NCI-H446 (cell line): ENCODE measurements around the gene PTPN5.

Source experiments
- DNase-seq, 2 experiments: peaks; one replicate each; lab custom pipeline; 2025; lab: John Stamatoyannopoulos, UW

PTPN5 gene

DNA sequence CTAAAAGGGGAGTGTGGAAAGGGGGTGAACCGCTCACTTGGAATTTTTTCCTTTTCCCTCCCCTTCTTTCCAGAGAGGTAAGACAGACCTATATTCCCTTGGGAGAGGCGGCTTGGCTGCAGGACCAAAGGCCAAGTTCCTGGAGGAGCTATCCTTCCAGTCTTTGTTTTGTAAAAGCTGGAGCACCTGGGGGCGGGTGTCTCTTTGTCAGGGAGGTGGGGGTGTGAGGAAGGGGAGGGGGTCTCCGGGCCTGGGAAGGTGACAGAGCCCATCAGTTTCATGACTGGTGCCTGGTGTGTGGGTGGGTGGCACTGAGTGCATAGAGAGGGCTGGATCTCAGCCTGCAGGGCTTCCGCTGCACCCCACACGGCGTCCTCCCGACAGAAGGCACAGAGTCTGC is 18.5 kb downstream of the PTPN5 start:
- no peak for DNase-seq

- no peak for DNase-seq
Measured at GRCh38 chr11:18772211-18772610, 19.4 kb downstream of the PTPN5 start.

DNA sequence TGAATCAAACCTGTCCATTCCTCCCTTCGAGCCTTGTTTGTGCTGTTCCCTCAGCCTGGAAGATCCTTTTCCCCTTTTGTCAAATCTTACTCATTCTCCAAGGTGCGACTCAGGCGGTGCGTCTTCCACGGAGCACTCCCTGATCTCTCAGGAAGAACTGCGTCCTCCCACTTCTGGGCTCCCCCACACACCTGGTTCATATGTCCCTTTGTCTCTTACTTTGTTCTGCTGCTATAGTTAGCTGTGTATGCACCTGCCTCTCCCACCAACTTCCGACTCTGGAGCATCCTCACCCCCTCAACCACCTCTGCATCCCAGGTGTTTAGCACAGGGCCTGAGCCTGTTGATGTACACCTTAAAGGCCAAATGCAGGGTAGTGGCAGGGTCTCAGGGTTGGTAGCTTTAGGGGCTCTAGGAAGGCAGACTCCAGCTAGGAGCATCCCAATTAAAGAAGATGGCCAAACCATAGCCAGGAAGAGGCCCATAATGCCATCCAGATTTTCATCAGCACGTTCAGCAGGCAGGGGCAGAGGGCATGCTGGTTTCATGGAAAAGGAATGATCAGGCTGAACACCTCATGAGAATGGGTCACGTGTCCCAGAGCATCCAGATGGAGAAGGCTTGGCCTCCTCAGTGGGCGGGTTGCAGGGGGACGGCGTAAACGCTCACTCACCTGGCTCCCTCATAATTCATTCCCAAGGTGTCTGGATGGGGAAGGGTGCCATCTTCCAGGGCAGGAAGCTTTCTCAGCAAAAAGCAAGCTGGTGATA is 20.1 kb downstream of the PTPN5 start:
- no peak for DNase-seq

GRCh38 chr11:18770479-18771125 is 21.0 kb downstream of the PTPN5 start:
- no peak for DNase-seq

DNA sequence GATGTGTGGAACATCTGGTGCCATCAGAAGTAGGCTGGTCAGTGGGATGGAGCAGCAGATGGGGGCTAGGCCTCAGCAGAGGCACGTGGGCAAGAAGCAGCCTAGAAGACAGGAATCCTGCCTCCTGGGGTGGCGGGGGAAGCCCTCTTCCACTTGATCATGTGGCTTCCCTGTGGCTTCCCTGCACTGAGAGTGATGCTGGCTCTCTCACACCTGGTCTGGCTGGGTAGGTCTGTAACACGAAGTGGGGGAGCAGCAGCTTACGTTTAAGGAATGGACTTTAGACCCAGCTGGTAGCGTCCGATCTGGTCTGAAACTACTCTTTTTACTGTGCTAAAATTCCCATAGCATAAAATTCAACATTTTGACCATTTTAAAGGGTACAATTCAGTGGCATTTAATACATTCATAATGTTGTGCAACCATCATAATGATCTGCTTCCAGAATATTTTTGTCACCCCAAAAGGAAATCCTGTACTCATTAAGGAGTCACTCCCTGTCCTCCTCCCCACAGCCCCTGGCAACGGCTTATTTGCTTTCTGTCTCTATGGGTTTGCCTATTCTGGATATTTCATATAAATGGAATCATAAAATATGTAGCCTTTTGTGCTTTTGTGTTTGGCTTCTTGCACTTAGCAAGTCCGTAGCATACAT is 21.7 kb downstream of the PTPN5 start:
- no peak for DNase-seq

DNA sequence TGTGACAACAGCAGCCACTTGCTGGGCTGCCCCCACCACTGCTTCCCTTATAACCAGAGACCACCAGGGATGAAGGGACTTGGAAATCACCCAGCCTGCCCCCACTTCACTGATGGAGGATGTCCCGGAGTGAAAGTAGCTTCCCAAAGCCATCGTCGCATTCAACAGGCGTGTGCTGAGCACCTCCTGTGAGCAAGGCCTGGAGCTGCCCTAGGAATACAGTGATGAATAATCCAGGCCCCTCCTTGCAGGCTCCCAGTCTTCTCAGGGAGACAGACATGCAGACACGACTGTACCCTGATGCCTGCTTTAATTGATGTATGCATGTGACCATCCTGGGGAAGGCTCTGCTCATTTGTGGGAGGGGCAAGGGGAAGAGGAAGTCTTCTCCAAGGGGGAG is 22.6 kb downstream of the PTPN5 start:
- no peak for DNase-seq

GRCh38 chr11:18768472-18768901 is 23.1 kb downstream of the PTPN5 start:
- DNase-seq = no peak

DNA sequence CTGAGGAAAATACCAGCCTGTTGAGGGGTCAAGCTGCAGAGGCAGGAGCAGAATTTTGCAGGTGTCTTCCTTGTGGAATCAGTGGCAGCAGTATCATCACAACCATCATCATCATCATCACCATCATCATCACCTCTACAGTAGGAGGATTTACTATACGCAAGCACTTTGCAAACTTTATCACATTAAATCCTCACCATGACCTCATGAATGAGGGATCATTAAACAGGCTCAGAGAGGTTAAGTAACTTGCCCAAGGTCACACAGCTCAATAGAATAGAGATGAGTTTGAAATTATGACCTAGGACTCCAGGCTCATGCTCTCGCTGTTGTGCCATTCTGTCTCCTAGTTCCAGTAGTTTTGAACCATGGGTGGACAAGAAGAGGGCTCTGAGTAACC is 25.6 kb downstream of the PTPN5 start:
- DNase-seq = no peak

- DNase-seq = no peak
Measured at GRCh38 chr11:18765554-18765953, 26.0 kb downstream of the PTPN5 start.

GRCh38 chr11:18761741-18762140 is 29.9 kb downstream of the PTPN5 start:
- no peak for DNase-seq

DNA sequence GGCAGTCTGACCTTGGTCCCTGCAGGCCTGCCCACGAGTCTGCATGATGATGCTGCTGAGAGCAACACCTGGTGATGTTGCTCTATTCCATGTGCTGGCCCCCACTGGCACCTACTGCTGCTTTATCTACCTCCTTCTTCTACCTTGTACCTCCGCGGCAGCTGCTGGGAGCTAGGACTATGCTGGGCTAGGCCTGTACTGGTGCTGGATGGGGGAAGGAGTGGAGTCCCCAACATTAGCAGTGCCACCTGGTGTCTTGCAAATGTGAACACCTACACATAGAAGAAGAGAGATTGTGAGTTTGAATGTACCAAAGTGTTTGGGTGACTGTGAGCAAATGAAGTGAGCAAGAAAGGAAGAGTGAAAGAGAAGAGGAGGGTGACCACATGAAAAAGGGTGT is 30.5 kb downstream of the PTPN5 start:
- DNase-seq = no peak

DNA sequence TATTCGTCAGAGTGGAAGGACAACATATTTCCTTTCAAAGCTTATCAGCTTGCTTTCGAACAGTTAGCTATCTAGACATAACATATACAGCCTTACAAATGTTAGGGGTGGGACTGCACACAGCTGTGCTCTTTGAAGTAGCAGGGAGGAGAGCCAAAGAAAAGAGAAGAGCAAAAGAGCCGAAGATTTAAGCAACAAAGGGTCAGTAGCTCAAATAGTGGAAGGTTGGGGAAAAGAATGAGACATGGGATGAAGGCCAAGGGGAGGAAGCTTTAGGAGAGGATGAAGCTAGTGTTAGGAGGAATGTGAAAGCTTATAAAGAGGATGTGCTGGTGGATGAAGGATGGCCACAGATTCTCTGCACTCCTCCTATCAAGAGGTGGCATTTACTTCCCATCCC is 33.8 kb downstream of the PTPN5 start:
- no peak for DNase-seq

GRCh38 chr11:18756889-18757288 is 34.7 kb downstream of the PTPN5 start:
- no peak for DNase-seq

DNA sequence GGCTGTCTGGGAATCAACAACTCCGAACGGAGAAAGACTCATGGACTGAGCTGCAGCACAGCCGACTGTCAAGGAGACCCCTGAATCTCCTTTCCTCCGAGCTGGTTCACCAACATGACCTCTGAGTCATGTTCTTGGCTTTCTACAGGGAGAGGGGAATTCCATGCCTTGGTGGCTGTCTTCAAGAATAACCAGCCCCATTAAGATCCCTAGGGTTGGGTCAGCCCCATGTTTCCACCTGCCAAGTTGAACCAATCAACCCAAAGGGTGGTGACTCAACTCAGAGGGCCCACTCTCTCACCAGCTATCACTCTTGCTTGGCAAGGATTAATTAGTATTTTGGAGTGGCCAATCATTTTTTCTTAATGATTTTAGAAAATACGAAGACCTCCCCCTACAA is 37.3 kb downstream of the PTPN5 start:
- no peak for DNase-seq

DNA sequence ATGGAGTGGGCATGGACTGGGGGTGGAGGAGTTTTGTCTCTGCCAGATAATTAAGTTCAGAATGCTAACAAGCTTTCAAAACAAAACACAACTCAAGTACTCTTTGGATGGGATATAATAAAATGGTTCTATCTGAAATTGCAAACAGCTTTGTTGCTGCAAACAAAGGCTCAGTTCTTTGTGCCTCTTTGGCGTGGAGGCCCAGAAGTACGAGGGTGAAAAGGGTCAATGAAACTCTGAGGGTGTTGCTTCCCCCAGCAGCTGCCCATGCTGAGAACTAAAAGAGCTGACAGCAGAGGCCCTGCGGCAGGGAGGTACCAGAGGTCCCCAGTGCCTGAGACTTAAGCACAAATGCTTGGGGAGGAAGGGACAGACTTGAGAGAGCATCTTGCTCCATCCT is 39.1 kb downstream of the PTPN5 start:
- no peak for DNase-seq

DNA sequence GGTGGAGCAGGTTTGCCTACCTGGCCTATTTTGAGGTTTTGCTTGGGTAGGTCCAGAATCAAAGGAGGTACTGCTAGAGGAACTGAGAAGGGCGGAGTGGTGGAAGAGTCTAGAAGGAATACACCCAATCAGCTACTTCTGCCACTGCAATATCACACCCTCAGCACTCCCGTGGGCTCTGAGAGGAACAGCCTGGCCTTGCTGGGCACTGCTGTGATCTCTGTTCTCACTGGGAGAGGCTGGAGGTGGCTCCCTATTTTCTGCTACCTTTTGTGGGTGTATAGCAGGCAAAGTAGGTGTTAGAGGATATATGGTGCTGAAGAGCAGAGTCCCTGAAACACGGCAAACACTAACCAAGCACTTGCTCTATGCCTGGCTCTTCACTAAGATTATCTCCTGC is 40.7 kb downstream of the PTPN5 start:
- no peak for DNase-seq

- peak in 1 of 2 experiments; percentile 9 for DNase-seq
Measured at GRCh38 chr11:18749681-18750319, 41.8 kb downstream of the PTPN5 start.

GRCh38 chr11:18748766-18749365 is 42.7 kb downstream of the PTPN5 start:
- DNase-seq = no peak

DNA sequence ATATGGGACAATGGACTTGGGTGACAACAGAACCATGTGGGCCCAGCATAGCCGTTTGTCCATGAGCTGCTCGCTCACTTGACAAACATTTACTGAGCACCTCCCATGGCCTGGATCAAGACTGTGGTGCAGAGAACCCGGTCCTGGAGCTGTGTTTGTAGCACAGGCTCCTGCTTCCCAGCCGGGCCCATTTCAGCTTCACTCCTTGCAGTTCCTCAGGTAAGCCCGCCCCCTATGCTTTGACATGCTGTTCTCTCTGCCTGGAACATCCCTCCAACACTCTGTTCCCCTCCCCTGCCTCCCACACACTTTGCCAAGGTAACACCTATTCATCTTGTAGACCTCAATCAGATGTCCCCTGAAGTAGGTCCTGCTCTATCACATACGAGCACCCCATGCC is 46.3 kb downstream of the PTPN5 start:
- DNase-seq = no peak

- no peak for DNase-seq
Measured at GRCh38 chr11:18743900-18744514, 47.6 kb downstream of the PTPN5 start.

GRCh38 chr11:18743365-18743764 is 48.2 kb downstream of the PTPN5 start:
- DNase-seq = no peak

- no peak for DNase-seq
Measured at GRCh38 chr11:18741783-18742182, 49.8 kb downstream of the PTPN5 start.
